HCEC 1CT (cell line): ENCODE measurements around the gene RGP1.

Experiments used
- DNase-seq: peaks from one replicate; pipeline ENCODE4 v3.0.0-alpha.2; 2017

RGP1 gene

GRCh38 chr9:35748858-35749514 is at the start of gene RGP1, which contains the start of gene GBA2:
Gene RGP1 (plus strand): TSS chr9:35749287. CDS start chr9:35749756, 469 bp downstream.
Gene GBA2 (minus strand): TSS chr9:35749228. CDS start chr9:35748704, 524 bp downstream.
- DNase-seq, result peak; percentile 57

GRCh38 chr9:35700031-35700430 is 49.1 kb upstream of the RGP1 start:
- DNase-seq, result no peak

GRCh38 chr9:35700942-35701341 is 48.1 kb upstream of the RGP1 start:
- DNase-seq, result no peak

GRCh38 chr9:35702696-35703095 is 46.4 kb upstream of the RGP1 start:
- no peak for DNase-seq

GRCh38 chr9:35703906-35704672 is 45.0 kb upstream of the RGP1 start:
- DNase-seq, result no peak

- no peak for DNase-seq
These were observed 43.7 kb upstream of the RGP1 start for GRCh38 chr9:35705372-35705771.

GRCh38 chr9:35705836-35706430 is 43.2 kb upstream of the RGP1 start:
- DNase-seq, result no peak

GRCh38 chr9:35706951-35707350 is 42.1 kb upstream of the RGP1 start:
- no peak for DNase-seq

GRCh38 chr9:35708146-35708545 is 40.9 kb upstream of the RGP1 start:
- DNase-seq, result no peak

GRCh38 chr9:35710818-35711500 is 38.1 kb upstream of the RGP1 start:
- no peak for DNase-seq

- DNase-seq, result no peak
These were observed 37.3 kb upstream of the RGP1 start for GRCh38 chr9:35711501-35712428.

- DNase-seq, result no peak
These were observed 36.2 kb upstream of the RGP1 start for GRCh38 chr9:35712762-35713400.

- DNase-seq, result no peak
These were observed 35.5 kb upstream of the RGP1 start for GRCh38 chr9:35713578-35713977.

- DNase-seq, result no peak
These were observed 35.0 kb upstream of the RGP1 start for GRCh38 chr9:35714123-35714522.

GRCh38 chr9:35714579-35715252 is 34.4 kb upstream of the RGP1 start:
- DNase-seq, result no peak

GRCh38 chr9:35716230-35716629 is 32.9 kb upstream of the RGP1 start:
- DNase-seq, result peak; percentile 11

GRCh38 chr9:35717132-35717870 is 31.8 kb upstream of the RGP1 start:
- DNase-seq, result no peak

- DNase-seq, result peak; percentile 29
These were observed 30.2 kb upstream of the RGP1 start for GRCh38 chr9:35718721-35719511.

- no peak for DNase-seq
These were observed 29.5 kb upstream of the RGP1 start for GRCh38 chr9:35719546-35719945.

- no peak for DNase-seq
These were observed 25.7 kb upstream of the RGP1 start for GRCh38 chr9:35723426-35723825.
